WERI-Rb-1 (cell line): ENCODE measurements around the gene TBX20.
"Not testable (repeated sequence)": the region's sequence is repeated elsewhere in the genome, so short reads cannot be mapped to it uniquely, and the experiment has no call there.

Experiments used
- DNase-seq: peaks from one replicate; pipeline ENCODE4 v3.0.0-alpha.2; 2020
- H3K27ac ChIP-seq: fragments of 250-450 bp; sonication (Bioruptor Pico); 2 replicates; pipeline ENCODE4 v1.5.1; 2020; ENCODE audit warnings: mild to moderate bottlenecking, moderate library complexity
- H3K27me3 ChIP-seq: fragments of 250-450 bp; sonication (Bioruptor Pico); 2 replicates; pipeline ENCODE4 v1.5.1; 2021; ENCODE audit warnings: mild to moderate bottlenecking, low read depth, moderate library complexity; ENCODE audit not compliant: insufficient read depth, severe bottlenecking
- H3K36me3 ChIP-seq: fragments of 250-450 bp; sonication (Bioruptor Pico); 2 replicates; pipeline ENCODE4 v1.5.1; 2020; ENCODE audit warnings: mild to moderate bottlenecking, moderate library complexity
- H3K4me3 ChIP-seq: 2 replicates; pipeline ENCODE4 v1.5.1; 2011; ENCODE audit warnings: low read depth, mild to moderate bottlenecking, control low read depth, low read length
- H3K9me3 ChIP-seq: fragments of 250-450 bp; sonication (Bioruptor Pico); 2 replicates; pipeline ENCODE4 v1.5.1; 2021; ENCODE audit warnings: mild to moderate bottlenecking, moderate library complexity; ENCODE audit not compliant: severe bottlenecking

TBX20 gene

DNA sequence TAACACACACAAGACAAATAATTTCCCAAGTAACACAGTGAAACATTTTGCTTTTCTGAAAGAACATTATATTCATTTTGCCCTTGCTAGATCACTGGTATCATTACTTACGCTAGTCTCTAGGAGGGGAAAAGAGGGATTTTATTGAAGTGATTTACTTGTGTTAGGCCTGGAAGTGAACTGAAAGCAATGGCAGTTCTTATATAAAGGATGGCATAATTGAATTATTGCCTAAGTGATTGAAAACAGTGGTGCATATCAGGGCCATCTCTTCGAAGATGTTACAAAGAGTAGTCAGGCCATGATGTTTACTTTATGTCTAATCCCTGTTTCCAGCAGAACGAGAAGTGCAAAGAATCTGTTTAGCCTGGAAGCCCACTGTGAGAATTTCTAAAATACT lies 38.8 kb downstream of the TBX20 start:
- not testable (repeated sequence) for H3K27me3 ChIP-seq, H3K36me3 ChIP-seq, H3K9me3 ChIP-seq, DNase-seq, H3K4me3 ChIP-seq, H3K27ac ChIP-seq

GRCh38 chr7:35206924-35207323 lies 47.0 kb downstream of the TBX20 start:
- H3K4me3 ChIP-seq, H3K9me3 ChIP-seq, H3K27ac ChIP-seq, H3K36me3 ChIP-seq, DNase-seq, H3K27me3 ChIP-seq: not testable (repeated sequence)

DNA sequence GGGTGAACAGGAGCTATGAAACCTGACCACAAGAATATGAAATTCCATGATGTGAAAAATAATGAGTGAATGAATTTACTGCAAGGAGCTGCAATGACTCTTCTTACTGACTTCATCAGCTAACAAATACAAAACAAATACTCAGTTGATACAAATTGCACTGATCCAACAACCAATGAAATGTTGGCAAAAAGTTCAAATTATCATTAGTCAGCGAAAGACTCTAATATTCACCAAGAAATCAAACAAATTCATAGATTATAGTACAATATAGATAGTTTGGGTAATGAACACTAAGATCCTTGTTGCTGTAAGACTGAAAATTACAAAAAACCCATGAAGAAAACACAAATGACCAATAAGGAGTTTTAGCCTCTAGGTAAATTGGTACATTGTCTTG lies 49.0 kb downstream of the TBX20 start:
- not testable (repeated sequence) for DNase-seq, H3K36me3 ChIP-seq, H3K27me3 ChIP-seq, H3K9me3 ChIP-seq, H3K27ac ChIP-seq, H3K4me3 ChIP-seq

GRCh38 chr7:35204031-35204430 lies 49.9 kb downstream of the TBX20 start:
- not testable (repeated sequence) for H3K36me3 ChIP-seq, DNase-seq, H3K27me3 ChIP-seq, H3K9me3 ChIP-seq, H3K4me3 ChIP-seq, H3K27ac ChIP-seq

- H3K9me3 ChIP-seq, DNase-seq, H3K27ac ChIP-seq, H3K4me3 ChIP-seq, H3K27me3 ChIP-seq, H3K36me3 ChIP-seq: not testable (repeated sequence)
Observed at GRCh38 chr7:35202353-35202752, 51.5 kb downstream of the TBX20 start.

DNA sequence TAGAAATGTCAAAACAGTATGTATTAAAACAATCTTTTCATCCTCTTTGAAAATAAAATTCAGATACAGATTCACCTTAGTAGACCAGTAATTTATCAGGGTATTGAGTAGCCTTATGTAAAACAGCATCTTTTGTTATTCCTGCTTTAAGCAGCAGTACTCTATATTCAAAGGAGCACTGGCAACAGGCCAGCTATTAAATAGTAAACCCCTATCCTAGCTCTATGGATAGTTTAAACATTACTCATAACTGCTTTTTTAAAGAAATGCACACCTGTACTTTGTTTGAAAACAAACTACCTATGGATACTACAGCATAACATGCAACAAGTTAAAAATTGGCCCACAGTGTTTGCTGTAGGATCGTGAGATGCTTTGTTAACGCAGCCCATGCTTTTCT lies 53.7 kb downstream of the TBX20 start:
- not testable (repeated sequence) for H3K4me3 ChIP-seq, H3K9me3 ChIP-seq, H3K27me3 ChIP-seq, DNase-seq, H3K27ac ChIP-seq, H3K36me3 ChIP-seq

- H3K36me3 ChIP-seq, H3K27ac ChIP-seq, H3K27me3 ChIP-seq, H3K4me3 ChIP-seq, DNase-seq, H3K9me3 ChIP-seq: not testable (repeated sequence)
Observed at GRCh38 chr7:35198370-35199140, 55.3 kb downstream of the TBX20 start.

- not testable (repeated sequence) for DNase-seq
Observed at GRCh38 chr7:35191571-35191970, 62.3 kb downstream of the TBX20 start.

GRCh38 chr7:35190146-35190773 lies 63.6 kb downstream of the TBX20 start:
- not testable (repeated sequence) for H3K27me3 ChIP-seq, H3K36me3 ChIP-seq, H3K4me3 ChIP-seq, H3K27ac ChIP-seq, DNase-seq, H3K9me3 ChIP-seq

More at GRCh38 chr7:35191571-35191970, 62.3 kb downstream of the TBX20 start:
- not testable (repeated sequence) for H3K4me3 ChIP-seq, H3K9me3 ChIP-seq, H3K27ac ChIP-seq, H3K27me3 ChIP-seq, H3K36me3 ChIP-seq

GRCh38 chr7:35186751-35187150 lies 67.1 kb downstream of the TBX20 start:
- not testable (repeated sequence) for H3K9me3 ChIP-seq
- peak overlapping the region; percentile 62 for H3K4me3 ChIP-seq
- DNase-seq: peak; percentile 13

More at GRCh38 chr7:35186751-35187150, 67.1 kb downstream of the TBX20 start:
- not testable (repeated sequence) for H3K27ac ChIP-seq, H3K36me3 ChIP-seq, H3K27me3 ChIP-seq
